Suppressor macrophage (primary cell): ENCODE measurements around the gene WNK4.
"Not testable (repeated sequence)": the region's sequence is repeated elsewhere in the genome, so short reads cannot be mapped to it uniquely, and the experiment has no call there.

Source experiments
- DNase-seq, 4 experiments: peaks; one replicate each; pipeline ENCODE4 v3.0.0-alpha.2; 2020 to 2022
- total RNA-seq, 17 experiments: gene quantifications; one replicate each; lab custom pipeline; 2026; ENCODE audit warnings: mixed read lengths in 6 of 17, inconsistent platforms in 3 of 17; lab: John Stamatoyannopoulos, UW

Gene WNK4
- total RNA-seq = 0 to 3.5 (median 0.03) reads per million in 17 experiments

DNA sequence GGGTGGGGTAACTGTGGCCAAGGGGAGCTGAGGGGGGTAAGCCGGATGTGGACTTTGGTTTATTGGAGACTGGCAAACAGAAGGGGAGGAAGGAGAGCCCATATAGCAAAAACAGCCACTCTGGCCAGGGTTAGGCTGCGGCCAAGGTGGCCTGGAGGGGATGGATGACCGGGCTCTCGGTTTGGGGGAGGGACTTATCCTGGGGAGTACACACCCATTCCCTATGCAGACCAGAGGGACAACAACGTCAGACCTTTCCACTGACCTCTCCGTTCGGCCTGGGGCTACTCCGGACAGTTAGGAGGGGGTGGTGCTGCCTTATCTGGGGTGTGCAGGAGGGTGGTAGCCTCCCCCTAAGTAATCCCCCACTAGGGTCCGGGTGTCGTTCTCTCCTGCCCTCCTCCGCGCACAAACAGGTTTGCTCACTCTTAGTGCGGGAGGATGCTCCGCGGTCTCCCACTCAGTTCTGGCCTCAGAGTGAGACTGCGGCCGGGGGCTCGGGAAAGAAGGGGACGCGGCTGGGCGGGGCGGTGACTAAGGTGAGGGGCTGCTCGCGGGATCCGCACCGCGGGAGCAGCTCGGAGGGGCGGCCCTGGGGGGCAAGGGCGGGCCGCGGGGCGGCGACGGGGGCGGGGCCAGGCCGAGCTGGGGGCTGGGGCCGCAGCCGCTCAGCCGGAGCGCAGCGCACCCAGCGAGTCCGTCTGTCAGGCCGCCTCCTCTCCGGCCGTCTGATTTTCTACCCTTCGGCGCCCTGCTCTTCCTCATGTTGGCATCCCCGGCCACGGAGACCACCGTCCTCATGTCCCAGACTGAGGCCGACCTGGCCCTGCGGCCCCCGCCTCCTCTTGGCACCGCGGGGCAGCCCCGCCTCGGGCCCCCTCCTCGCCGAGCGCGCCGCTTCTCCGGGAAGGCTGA is at the start of gene WNK4:
TSS of gene WNK4 (plus strand) at position 675 of the 915 bp plus-strand sequence. CDS start at position 764, 89 bp downstream.
- no peak for DNase-seq

DNA sequence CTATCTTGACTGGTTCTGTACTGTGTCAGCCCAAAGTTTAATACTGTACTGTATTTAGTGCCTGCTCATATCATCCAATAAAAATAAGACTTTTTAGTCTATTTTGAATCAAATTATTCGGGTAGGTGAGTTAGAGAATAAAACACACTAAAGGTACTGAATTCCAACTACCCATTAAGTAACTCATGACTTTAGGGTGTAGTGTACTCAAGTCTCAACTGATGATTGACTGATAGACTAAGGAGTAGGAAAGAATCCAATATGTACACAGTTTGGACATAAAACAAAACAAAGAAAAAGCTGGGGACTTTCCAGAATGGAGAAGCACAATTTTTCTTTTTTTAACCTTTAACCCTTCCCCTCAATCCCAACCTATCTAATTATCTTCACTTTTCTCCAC is 39.7 kb upstream of the WNK4 start:
- DNase-seq = no peak

DNA sequence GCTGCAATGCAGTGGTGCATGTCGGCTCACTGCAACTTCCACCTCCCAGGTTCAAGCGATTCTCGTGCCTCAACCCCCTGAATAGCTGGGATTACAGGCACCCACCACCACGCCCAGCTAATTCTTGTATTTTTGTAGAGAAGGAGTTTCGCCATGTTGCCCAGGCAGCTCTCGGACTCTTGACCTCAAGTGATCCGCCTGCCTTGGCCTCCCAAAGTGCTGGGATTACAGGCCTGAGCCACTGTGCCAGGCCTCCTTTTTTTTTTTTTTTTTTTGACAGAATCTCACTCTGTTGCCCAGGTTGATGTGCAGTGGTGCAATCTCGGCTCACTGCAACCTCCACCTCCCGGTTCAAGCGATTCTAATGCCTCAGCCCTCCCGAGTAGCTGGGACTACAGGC is 37.5 kb upstream of the WNK4 start:
- not testable (repeated sequence) for DNase-seq

DNA sequence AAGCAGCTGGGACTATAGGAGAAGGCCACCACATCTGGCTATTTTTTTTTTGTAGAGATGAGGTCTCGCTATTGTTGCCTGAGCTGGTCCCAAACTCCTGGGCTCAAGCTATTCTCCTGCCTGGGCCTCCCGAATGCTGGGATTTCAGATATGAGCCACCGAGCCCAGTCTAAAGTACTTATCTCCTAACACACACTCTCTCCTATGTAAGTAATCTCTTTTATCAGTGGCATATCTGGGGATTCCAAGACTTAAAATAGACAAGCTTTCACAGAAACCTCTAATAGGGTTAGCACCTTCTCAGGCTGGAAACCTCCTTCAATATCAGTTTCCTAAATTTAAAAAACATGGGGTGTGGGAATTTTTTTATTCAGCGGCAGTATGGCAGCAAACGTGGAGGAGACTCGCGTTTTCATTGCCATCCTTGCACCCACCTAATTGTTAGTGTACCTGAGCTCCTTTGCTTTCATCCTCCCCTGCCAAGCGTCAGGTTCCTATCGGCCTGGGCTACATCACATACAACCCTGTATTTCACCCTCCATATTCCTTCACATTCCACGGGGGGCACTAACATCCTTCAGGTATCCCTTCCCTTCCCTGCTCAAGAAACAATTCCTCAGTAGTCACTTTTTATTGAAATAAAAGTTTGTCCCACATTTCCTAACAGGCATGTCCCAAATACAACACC is 36.7 kb upstream of the WNK4 start:
- no peak for DNase-seq

DNA sequence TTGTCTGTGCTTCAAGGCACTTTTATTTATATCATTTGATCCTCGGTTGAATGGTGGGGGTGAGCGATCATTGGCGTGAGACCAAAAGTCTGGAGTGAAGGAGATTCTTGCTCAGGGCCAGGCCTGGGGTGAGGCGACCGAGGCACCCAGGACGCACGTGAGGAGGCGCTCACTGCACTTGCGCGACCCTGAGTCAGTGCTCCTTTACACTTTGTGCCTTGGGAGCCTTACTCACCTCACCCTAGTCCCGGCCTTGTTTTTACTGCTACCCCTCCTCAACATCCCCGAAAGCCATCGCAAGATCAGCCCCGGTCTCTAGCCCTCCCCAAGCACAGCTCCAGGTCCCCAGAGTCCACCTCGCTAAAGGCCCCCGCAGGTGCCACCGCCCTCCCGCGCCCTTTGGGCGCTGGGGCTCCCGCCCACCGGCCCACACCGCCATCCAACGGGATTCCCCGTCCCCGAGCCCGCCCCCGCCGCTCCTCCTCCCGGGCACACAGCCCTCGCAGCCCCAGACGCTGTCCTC is 36.1 kb upstream of the WNK4 start:
- peak; percentile 55 to 77 (median 67) for DNase-seq

DNA sequence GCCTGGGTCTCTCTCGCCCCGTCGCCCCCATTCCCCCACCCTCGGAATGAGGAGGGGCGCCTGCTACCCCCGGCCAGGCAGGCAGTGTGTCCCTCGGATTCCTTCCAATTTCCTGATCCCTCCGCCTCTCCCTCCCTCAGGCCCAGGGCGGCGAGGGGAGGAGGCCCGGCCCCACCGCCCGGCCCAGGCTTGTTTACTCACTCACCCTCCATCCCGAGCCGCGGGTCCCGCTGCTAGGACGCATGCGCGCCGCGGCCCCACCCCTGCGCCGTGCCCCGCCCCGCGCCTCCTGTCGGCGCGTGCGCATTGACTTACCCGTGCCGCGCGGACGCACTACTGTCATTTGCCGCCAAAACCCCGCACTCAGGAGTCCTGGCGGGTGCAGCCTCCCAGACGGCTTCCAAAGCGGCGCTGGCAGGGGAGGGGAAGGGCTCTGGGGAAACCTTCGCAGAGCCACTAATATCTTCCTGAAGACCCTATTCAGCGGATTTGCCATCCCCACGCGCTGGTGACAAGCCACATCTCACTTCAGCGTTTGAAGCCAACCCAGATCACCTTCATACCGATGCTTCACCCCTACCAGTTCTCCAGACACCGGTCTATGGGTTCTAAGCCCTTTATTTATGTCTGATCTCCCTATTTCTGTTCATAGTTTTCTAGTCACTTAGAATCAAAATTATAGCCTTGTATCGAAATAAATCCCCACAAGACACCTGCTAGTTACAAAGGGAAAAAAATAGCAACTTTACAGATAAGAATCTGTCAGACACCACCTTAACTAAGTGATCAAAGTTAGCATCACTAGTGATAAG is 35.4 kb upstream of the WNK4 start, which contains the start of gene EZH1:
TSS of gene EZH1 (minus strand) at position 235 of the 812 bp plus-strand sequence. CDS start 16,099 bp downstream, outside the sequence.
- DNase-seq = peak; percentile 94 to 98 (median 96)

DNA sequence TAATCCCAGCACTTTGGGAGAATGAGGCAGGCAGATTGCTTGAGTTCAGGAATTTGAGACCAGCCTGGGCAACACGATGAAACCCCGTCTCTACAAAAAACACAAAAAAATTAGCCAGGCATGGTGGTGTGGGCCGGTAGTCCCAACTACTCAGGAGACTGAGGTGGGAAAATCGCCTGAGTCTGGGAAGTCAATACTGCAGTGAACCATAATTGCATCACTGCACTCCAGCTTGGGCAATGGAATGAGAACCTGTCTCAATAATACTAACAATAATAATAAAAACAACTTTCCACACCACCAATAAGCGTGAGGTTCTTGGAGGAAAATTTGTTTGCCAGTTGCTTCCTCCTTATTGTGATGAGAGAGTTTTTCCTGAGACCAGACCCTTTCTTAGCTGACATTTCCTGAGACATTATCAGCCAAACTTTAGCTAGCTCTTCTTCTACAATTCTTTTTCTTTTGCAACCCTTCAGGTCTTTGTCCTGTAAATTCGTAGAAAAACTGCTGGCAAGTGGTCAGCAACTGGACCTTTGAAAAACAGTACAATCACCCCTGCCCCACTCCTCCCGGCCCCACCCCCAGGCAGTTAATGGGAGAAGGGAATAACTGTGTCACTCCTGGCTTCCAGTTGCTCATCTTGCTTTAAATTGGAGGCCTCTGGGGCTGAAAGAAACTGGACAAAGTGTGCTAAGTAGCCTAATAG is 32.1 kb upstream of the WNK4 start:
- no peak for DNase-seq

DNA sequence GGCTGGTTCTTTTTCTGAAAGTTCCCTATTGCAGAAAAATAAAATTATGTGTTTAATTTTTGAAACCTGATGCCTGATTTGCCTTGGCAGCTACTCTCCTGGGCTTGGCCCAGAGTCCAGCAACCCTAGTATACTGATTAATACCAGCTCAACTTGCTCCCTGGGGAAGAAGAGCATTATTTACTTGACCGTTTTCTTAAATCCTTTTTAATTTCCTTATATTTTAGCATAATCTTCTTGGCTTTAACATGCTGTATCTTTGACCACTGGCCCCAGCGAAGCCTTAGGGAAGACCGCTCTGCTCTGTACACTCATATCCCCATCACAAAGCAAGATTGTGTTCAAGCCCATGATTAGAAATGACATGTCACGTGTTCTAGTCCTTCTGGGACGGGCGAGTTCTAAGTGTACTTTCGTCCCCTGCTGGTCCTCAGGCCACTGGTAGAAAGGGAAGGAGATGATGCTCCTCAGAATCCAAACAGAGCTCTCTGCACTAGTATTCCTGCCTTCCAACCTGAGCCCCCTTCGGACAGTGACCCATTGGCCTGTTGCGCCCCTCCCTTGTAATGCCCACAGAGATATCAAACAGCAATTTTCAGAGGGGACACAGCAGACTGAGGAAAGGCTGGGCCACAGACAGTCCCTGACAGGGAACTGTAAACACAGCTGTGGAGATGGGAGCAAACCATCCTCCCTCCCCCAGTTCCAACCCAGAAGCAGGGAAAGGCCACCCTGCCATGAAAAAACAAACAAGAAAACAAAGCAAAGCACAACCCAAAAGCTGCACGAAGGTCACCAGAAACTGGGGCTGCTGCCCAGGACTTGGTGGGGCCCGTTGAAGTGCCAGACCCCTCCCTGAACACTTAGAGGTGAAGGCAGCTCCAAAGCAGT is 31.3 kb upstream of the WNK4 start:
- DNase-seq = no peak

DNA sequence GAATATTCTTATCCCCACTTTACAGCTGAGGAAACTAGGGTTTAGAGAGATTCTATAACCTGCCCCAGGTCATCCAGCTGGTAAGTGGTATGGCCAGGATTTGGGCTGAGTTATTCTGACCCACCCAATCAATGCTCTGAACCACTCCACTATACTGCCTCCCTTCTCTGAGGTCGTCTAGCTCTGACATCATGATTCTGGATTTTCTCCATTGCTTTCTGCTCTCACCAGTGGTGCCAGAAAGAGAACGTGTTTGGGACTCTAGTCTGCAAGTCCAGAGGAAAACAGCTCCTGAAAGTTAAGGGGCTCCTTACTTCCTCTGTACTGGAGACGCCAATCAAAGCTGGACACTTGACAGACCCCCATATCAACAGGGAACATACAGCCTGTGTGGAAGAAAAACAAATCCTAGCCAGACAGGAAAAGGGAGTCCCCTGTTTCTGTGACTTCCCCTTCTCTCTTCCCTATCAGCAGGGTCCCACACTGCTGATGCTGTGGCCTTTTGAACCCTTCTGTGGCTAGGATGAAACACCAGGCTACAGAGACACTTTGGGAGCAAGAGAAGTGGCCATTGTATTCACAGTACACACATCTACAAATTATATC is 29.6 kb upstream of the WNK4 start:
- peak; percentile 41 to 70 (median 62) for DNase-seq

DNA sequence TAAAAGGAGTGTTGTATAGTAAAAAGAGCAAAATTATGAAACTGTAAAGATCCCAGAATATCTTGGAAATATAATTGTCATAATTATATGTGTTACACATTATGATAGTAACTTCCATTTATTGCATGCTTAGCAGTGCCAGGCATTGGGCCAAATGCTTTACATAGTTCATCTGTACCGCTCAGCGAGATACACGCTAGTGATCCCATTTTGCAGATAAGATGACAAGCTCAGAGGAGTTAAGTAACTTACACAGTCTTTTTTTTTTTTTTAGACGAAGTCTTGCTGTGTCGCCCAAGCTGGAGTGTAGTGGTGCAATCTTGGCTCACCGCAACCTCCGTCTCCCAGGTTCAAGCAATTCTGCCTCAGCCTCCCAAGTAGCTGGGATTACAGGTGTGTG is 28.8 kb upstream of the WNK4 start:
- DNase-seq = no peak

DNA sequence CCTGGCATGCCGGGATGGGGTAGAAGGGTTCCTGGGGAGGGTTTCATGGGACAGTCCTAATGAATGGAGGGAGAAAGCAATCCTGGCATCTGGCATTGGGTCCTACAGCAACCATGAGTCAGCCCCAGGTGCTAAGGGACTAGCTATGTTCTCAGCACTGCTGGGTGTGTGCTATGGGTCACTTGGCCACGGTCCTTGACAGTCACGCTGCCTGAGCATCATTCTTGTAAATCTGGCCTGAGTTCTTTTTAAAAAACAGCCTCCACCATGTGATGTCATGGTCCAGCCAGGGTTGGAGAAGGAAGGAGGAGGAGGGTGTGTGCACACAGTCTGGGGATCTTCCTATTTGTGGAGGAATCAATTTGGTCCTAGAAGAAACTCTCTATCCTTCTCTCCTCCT is 25.6 kb upstream of the WNK4 start:
- peak in 1 of 4 experiments; percentile 9 for DNase-seq

DNA sequence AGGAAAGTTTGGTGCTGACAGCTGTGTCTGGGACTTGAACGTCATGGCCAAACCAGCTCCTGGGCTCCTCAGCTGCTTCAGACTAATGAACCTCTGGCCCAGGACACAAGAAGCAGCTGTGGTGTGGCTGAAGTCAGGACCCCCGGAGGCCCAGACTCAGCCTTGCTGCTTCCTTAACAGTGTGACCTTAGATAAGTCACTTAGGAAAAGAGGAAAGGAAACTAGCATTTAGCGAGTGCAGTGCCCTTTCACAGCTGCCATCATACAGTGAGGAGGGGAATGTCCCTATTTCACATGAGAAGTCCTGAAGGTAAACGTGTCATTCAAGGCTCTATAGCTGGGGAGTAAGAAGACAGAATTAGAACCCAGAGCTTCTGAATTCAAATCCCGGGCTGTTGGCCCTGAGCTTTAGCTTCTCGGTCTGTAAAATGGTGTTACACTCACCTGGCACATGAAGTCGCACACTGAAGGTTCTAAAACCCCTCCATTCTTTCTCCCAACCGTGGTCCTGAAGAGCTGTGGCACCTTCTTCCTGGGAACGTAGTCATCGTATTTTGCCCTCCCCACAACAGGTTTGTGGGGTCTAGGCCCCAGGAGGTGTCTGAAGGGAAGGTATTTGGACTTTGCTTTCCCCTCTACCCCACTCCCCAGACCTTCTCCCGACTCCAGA is 20.3 kb upstream of the WNK4 start:
- DNase-seq = peak; percentile 57 to 81 (median 72)

DNA sequence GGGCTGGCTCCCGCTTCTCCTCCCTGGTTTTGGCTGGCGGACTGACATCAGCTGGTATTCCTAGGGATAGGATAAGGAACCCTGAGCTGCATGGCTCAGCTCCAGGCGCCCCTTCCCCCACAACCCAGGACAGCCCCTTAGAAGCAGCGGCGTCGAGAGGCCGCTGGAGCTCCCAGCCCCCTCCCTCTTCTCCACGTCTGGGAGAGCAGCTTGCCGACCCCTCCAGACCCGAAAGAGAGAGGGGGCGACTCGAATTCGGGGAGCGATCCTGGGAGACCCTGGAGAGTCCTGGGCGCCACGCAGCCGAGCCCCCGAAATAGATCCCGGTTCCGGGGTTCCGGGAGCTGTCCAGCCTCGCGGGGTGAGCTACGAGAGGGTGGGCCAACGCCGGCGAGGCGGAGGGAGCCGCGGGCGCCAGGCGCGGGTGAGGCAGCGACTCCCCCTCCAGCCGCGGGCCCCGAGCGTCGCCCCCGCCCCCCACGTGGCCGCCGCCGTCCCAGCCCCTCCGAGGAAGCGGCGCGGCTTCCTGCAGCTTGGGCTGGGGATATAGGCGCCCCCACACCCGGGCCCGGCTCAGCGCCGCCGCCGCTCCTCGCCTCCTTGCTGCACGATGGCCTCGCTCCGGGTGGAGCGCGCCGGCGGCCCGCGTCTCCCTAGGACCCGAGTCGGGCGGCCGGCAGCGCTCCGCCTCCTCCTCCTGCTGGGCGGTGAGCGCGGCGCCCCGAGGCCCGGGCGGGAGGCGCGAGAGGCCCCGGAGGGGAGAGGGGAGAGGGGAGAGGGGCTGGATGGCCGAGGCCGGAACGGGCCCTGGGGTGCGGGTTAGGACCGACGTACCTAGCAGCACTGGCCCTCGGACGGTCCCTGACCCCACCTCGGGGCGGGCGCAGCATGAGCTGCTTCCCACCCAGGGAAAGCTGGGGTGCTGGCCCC is 19.5 kb upstream of the WNK4 start, which contains the start of gene RAMP2:
TSS of gene RAMP2 (plus strand) at position 576 of the 930 bp plus-strand sequence. CDS start at position 611, 35 bp downstream.
- DNase-seq = peak; percentile 24 to 67 (median 44)

DNA sequence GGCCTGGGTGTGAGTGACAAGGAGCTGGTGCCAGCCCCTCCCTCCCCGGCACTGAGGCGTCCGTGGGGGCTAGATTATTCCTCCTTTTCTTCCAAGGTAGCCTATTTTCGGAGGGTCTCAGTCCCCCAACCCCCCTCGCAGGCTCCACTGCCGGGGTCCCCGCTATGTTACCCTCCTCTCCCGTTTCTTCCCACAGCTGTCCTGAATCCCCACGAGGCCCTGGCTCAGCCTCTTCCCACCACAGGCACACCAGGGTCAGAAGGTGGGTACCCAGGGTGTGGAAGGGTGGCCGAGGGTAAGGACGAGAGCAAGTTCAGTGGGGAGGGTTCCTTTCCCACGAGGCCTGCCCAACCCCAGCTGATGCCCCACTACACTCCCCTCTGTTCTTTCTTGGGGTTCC is 18.8 kb upstream of the WNK4 start:
- DNase-seq = no peak

DNA sequence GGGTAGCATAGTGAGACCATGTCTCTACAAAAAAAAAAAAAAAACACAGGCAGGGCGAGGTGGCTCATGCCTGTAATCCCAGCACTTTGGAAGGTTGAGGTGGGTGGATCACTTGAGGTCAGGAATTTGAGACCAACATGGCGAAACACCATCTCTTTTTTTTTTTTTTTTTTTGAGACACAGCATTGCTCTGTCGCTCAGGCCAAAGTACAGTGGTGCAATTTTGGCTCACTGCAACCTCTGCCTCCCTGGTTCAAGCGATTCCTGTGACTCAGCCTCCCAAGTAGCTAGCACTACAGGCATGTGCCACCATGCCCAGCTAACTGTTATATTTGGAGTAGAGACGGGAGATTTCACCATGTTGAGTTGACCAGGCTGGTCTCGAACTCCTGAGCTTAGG is 14.3 kb upstream of the WNK4 start:
- no peak for DNase-seq

DNA sequence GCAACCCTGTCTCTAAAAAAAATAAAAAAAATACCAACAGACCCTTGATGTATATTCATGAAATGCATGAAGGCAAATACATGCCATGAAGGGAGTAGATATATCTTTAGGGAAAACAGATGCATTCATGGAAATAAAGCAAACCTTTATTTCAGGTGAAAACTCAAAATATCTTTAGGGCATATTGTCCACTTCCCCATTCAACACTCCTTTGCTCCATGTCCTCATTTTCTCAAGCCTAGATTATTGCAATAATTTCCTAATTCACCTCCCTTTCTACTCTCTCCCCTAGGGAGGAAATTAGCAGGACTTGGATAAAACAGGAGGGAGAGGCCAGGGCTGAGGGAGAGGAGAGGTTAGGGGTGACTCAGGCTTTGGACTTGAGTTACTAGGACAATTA is 12.9 kb upstream of the WNK4 start:
- no peak for DNase-seq

DNA sequence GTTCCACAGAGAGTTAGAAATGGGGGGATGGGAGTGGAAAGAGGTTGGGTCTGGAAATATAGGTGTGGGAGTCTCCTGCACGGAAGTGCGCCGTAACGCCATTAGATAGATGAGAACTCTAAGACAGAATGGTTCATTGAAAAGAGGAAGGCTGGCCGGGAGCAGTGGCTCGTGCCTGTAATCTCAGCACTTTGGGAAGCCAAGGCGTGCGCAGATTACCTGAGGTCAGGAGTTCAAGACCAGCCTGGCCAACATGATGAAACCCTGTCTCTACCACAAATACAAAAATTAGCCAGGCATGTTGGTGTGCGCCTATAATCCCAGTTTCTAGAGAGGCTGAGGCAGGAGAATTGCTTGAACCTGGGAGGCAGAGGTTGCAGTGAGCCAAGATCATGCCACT is 12.4 kb upstream of the WNK4 start:
- DNase-seq = not testable (repeated sequence)

DNA sequence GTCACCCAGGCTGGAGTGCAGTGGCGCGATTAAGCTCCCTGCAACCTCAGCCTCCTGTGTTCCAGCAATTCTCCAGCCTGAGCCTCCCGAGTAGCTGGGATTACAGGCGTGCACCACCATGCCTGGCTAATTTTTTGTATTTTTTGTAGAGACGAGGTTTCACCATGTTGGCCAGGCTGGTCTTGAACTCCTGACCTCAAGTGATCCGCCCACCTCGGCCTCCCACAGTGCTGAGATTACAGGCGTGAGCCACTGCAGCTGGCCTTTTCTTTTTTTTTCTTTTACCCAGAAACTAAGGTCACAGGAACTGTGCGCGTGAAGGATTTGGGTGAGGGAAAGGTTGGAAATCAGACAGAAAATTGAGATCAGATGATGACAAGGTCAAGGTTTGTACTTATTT is 10.4 kb upstream of the WNK4 start:
- not testable (repeated sequence) for DNase-seq
